ENCODE results near the gene SLIT3.

GRCh38 chr5:169116961-169117461 lies 183.9 kb downstream of the SLIT3 start:
- TF ChIP-seq, protein P1, sequence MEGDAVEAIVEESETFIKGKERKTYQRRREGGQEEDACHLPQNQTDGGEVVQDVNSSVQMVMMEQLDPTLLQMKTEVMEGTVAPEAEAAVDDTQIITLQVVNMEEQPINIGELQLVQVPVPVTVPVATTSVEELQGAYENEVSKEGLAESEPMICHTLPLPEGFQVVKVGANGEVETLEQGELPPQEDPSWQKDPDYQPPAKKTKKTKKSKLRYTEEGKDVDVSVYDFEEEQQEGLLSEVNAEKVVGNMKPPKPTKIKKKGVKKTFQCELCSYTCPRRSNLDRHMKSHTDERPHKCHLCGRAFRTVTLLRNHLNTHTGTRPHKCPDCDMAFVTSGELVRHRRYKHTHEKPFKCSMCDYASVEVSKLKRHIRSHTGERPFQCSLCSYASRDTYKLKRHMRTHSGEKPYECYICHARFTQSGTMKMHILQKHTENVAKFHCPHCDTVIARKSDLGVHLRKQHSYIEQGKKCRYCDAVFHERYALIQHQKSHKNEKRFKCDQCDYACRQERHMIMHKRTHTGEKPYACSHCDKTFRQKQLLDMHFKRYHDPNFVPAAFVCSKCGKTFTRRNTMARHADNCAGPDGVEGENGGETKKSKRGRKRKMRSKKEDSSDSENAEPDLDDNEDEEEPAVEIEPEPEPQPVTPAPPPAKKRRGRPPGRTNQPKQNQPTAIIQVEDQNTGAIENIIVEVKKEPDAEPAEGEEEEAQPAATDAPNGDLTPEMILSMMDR (IDR thresholded peaks at IDR 0.05): no peak
- no peak for TF ChIP-seq POLR2A (IDR thresholded peaks at IDR 0.05)

Measured in right lobe of liver (tissue), 4 donors.